GM18502 (cell line): ENCODE data around the gene EMILIN3.
"Not testable (repeated sequence)": the region's sequence is repeated elsewhere in the genome, so short reads cannot be mapped to it uniquely, and the experiment has no call there.

Source experiments
- ATAC-seq: cut with Tn5 transposase; IDR thresholded peaks from one replicate; pipeline ENCODE4 v1.9.1; 2021; ENCODE audit warnings: mild to moderate bottlenecking; ENCODE audit not compliant: unreplicated experiment, poor library complexity

The EMILIN3 gene

DNA sequence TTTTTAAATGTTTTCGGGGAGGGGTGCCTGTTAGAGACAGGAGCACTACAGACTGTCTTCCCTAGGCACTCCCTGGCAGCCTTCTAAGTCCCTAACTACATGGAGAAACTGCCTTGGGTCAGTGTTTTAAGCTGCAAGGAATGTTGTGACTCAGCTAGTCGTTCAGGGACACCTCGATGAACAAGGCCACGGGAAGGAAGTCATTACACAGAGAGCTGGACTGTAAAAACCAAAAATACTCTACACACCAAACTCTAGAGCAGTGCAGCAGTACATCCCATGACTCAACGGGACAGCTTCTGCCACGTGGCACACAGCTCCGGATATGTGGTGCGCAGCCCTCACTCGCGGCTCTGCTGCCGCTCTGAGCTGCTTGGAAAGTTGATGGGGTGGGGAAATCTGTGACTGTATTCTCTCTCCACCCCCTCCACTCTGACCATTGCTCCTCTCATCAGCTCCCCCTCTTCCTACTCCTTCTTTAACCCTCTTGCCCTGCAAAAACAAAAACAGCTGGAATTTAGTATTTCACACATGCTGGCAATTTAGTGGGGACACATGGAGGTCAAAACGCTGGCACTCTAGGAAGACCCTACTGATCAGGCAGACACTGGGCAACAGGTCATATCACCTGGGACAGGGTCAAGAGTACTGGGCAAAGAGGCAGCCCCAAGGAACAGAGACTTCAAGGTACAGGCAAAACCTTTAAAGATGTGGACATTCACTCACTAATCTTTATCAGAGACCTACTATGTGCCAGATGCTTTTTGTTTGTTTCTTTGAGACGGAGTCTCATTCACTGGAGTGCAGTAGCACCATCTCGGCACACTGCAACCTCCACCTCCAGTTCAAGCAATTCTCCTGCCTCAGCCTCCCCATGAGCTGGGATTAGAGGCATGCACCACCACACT is 36.9 kb downstream of the EMILIN3 start:
- peak; percentile 88 for ATAC-seq

DNA sequence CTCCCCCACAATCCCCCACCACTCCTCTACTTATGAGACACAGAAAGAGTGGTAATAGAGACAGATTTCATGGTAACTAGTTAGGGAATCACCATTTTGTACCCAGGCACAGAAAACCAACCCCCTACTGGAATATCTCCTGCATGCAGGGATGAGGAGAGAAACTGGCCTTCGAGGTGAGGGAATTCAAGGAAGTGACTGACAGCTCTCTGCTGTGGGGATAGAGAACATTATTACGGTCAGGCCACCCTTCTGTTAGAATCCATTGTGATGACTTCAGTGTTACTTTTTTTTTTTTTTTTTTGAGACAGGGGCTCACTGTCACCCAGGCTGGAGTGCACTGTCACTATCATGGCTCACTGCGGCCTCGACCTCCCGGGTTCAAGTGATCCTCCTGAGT is 39.4 kb downstream of the EMILIN3 start:
- no peak for ATAC-seq

DNA sequence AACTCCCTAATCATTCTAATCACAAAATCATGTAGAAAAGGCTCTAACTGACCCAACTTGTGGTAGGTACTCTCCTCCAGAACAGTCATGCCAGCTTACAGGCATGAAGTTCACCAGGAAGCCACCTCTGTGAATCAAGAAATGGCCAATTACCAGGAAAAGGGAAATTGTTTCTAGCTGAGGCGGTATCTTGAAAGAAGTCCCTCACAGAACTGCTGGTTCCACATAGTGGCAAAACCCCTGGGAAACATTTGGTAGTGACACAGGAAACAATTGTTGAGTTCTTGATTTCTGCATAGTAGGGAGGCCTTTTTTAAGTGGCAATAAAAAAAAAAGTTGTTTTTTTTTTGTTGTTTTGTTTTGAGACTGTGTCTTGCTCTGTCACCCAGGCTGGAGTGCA is 45.6 kb downstream of the EMILIN3 start:
- no peak for ATAC-seq

DNA sequence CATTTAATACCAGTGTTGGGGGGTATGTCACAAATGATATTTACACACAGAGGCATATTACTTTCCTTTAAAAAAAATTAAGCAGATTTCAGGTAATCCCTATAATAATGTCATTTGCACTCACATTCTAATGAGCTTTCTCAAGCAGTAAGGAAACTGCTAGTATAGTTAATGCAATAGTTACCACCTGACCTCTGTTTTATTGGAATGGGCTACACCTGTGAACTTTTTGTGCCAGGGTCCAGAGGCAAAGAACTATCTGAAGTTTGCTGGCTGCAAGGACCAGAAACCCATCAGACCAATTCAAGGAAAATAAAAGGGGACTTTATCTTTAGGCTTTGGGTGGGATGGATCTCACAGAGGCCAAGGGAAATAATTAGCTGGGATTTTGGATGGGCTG is 46.2 kb downstream of the EMILIN3 start:
- ATAC-seq = no peak

DNA sequence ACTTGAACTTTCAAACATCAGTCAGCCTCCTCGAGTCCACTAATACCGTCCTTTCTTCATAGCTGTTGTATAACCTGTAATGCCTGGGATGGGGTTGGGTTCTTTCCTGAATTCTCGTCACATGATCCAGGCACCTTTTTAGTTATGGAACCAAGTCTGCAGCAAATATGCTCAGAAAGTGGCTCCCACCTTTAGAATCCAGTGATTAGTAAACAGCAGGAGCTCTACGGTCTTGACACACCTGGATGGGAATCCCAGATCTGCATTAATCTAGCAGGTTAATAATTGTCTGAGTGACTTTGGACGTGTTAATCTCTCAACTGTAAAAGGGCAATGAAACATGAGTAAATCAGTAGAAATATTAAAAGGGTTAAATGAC is 48.4 kb downstream of the EMILIN3 start:
- no peak for ATAC-seq

DNA sequence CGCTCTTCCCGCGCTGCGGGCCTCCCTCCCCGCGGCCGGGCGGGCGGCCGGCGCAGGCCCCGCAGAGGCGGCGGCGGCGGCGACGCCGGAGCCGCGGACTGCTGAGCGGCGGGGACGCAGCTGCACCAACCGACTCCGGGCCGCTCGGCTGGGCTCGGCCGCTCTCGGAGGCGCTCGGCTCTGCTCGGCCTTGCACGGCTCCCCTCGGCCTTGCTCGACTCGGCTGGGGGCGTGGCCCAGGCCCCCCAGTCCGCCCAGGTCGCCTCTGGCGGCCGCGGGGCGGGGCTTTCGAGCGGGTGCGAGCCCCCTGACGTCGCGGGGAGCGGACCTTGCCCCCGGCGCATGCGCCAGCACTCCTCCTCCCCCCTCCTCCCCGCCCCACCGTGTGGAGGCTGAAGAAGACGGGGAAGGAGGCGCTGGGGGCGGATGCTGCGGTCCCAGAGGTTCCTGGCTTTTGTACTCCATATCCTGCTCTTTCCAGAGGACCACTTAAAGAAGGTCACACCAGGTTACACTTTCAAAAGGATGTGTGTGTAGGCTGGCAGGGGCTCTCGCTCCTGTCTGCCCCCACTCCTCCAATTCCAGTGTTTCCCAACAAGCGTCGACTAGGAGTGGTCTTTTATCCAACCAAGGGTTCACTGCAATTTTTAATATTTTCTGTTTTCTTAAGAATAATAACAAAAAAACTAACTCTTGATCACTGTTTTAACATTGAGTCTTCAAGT is 48.9 kb downstream of the EMILIN3 start, which contains the start of gene ZHX3:
Gene ZHX3 (minus strand): TSS at position 186 of the 725 bp plus-strand sequence. CDS start 112,815 bp downstream, outside the sequence.
- peak; percentile 98 for ATAC-seq

DNA sequence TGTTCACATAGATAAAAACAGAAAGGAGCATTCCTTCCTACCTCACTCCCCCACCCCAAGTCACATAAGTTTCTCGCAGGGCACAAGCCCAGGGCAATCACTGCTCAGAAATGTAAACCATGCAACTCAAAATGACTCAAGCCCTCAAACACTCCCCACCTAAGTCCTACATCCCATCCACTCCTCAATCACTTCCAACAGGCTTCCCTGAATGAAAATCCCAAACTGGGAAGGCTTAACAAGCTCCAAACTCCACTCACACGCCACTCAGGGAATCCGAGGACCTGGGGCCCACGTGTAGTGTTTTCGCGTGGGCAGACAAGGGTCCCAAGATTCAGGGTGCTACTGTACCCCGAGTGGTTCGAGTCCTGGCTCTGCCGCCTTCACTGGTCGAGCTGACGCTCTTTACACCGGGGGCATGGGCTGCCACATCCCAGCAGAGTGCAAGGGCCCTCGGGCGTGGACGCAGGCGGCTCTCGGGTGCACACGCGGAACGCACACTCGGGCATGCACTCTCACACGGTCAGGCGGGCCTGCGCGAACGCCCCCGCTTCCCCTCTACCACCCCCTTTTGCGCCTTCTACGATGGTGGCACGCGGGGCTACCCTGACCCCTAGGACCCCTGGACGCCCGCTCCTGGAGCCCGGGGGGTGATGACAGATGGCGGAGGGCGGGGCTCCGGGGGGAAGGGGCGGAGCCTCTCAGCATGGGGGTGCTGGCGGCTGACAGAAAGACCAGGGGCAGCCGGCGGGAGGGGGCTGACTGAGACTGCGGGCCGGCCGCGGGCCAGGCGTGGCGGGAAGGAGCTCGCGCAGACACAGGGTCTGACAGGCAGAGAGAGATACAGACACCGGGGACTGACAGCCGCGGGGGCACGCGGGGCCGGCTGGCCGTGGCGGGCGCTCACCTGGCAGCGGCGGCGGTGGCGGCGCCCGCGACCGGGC is 49.7 kb downstream of the EMILIN3 start:
- peak; percentile 65 for ATAC-seq

DNA sequence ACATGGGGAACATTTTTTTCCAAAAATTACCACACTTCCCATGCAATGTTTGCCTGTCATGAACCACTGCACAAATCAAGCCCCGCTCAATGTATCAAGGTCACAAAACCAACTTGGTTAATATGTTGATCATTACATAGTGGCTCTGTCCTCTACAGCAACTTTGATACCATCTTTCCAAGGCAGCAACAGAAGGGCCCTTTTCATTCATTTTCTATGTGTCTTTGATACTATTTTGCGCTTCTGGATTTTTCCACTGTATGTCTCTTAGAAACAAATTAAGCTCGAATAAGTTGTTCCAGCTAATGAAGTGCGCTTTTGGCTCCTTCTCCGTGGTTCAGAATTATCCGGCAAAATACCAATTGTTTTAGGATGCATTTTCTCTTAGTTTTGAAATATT is 50.6 kb downstream of the EMILIN3 start:
- no peak for ATAC-seq

DNA sequence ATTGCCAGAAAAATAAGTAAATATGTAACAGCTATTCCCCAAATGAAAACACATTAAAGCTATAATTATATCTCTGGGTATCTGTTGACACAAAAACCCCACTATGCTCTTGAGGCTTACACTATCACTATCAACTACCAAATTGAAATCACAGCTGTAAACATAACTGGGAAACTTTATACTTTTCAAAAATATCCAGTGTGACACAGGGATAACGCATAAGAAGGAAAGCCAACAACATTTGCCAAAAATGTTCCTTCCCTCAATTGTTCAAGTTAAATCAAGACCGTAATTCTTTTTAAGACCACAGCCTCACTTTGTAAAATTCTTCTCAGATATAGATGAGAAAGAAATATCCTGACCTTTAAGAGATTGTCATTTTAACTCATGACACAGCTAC is 52.2 kb downstream of the EMILIN3 start:
- no peak for ATAC-seq

DNA sequence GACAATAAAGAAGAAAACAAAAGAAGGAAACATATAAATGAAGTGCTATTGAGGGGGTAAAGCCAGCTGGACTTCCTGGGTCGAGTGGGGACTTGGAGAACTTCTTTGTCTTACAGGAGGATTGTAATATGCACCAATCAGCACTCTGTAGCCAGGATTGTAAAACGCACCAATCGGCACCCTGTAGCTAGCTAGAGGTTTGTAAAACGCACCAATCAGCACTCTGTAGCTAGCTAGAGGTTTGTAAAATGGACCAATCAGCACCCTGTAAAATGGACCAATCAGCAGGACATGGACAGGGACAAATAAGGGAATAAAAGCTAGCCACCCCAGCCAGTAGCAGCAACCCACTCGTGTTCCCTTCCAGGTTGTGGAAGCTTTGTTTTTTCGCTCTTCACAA is 54.6 kb downstream of the EMILIN3 start:
- ATAC-seq = not testable (repeated sequence)
